GM18505 (cell line): Measurements from ENCODE around the gene RAB11B.

Source experiments
- ATAC-seq: cut with Tn5 transposase; IDR thresholded peaks from one replicate; pipeline ENCODE4 v1.9.1; 2021; ENCODE audit not compliant: unreplicated experiment
- POLR2A ChIP-seq: IDR thresholded peaks from 4 replicates; pipeline ENCODE4 v1.6.1; 2011; ENCODE audit warnings: borderline replicate concordance; ENCODE audit not compliant: insufficient read depth, insufficient read length; ENCODE audit errors: extremely low read depth

RAB11B gene

GRCh38 chr19:8386990-8387389 is 3.2 kb upstream of the RAB11B start:
- no peak for TF ChIP-seq POLR2A
- no peak for ATAC-seq

GRCh38 chr19:8387688-8388611 is 2.2 kb upstream of the RAB11B start:
- TF ChIP-seq POLR2A = no peak
- ATAC-seq = no peak

DNA sequence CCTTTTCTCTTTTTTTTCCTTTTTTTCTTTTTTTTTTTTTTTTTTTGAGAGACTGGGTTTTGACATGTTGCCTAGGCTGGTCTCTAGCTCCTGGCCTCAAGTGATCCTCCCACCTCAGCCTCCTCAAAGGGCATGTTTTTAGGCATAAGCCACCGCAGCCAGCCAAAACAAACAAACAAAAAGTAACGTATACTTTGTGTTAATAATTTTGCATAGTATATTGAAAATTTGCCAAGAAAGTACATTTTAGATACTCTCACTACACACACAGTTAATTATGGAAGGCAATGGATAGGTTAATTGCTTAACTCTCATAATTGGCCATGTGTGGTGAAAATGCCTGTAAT is 1.6 kb upstream of the RAB11B start:
- no peak for TF ChIP-seq POLR2A
- no peak for ATAC-seq

- TF ChIP-seq POLR2A = no peak
- peak; percentile 51 for ATAC-seq
These were observed 439 bp downstream of the RAB11B start for GRCh38 chr19:8390617-8390981.

DNA sequence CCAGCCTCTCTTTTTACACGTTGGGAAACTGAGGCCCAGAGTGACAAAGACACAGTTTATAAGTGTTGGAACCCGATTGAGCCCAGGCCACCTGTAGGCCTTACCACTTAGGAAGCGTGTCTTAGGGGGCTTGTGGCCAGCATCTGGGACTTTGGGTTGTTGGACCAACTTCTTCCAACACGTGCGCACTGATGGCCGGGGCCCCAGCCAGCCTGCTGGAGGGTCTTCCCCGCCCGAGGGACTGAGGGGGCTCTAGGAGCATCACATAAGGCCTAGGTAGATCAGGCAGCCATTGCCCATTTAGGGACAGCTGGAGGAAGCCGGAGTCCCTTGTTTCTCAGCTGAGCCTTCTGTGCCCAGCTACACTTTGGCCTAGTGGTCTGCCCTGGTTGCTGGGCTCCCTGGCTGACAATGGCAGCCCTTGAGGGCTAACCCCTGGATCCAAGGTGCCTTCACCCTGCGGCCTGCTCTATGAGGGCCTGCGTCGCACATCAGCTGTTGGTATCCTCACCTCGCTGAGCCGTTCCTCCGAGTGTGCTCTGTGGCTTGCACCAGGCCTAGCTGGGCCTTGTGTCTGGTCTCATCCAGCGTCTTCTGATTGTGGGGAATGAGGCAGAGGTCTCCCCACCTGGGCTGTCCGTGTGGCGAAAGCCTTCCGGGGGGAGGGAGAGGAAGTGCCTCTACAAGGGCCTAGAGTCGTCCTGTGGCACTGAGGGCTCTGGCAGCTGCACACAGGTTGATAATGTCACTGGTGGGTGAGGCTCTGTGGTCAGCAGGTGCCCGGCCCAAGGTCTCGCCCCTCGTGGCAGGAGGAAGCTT is 1.2 kb downstream of the RAB11B start:
- no peak for TF ChIP-seq POLR2A
- no peak for ATAC-seq

DNA sequence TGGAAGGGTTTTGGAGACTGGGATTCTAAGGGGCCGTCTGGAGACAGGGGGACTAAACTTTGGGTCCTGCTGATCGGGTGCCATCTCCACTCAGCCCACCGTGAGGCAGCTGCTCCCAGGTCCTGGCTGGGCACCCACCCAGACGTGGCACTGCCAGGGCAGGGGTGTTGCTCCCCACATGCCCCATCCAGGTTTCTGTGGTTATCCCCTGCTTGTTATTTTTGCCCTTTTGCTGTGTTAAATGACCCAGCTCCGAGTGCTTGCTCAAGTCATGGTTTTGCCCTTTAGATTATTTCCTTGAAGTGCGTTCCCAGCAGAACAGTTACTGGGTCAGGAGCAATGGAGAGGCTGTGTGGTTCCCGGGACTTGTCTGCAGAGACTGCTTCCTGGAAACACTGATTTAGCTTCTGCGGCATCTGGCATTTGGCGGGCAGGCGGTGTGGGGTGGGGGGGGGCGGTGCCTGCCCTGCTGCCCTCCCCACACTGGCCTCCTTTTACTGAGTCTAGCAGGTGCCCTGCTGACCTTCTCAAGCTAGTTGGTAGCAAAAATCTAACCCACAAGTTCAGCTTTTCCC is 1.9 kb downstream of the RAB11B start:
- TF ChIP-seq POLR2A = no peak
- ATAC-seq = no peak

DNA sequence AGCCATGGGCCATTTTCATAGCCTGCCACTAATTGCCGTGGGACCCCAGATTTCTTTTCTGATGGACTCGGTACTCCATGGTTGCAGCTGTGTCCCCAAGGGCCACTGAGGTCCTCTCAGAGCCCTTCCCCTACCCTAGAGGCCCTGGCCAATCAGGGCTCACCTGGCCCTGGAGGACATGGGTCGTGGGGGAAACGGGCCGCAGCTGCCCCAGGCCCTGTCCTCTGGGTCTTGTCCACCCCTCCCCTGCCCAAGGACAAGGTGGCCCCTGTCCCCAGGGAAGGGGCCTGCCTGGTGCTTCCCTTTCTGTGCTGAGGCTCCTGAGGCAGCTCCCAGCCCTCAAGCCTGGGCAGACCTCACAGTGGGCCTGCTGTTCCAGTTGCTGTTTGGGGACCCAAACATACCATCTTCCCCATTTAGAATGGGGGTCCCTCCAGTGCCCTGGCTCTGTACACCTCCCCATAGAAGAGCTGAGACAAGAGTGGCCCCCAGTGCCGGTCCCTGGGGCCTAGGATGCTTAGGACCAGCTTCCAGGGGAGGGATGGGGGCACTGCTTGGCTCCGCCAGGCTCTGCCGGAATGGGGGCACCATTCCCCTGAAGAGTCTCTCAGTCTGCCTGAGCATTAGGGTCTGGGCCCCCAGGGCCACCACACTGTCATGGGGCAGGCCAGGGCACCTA is 3.2 kb downstream of the RAB11B start:
- ATAC-seq = no peak
- TF ChIP-seq POLR2A = no peak

DNA sequence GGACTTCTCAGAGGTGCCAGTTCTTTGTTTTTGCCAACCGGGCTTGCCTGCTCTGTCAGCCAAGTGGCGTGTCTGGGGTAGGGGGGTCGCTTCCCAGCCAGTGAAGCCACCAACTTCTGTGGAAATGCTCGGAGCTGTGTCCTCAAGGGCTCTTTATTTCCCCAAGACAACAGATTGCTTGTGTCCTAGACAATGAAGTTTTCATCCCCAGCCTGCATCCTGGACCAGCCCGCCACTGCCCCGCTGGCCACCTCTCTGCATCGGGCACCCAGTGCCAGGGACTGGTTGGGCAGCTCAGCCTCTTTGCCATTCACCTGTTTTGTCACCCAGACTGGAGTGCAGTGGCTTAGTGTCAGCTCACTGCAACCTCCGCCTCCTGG is 3.7 kb downstream of the RAB11B start:
- ATAC-seq = no peak
- no peak for TF ChIP-seq POLR2A

DNA sequence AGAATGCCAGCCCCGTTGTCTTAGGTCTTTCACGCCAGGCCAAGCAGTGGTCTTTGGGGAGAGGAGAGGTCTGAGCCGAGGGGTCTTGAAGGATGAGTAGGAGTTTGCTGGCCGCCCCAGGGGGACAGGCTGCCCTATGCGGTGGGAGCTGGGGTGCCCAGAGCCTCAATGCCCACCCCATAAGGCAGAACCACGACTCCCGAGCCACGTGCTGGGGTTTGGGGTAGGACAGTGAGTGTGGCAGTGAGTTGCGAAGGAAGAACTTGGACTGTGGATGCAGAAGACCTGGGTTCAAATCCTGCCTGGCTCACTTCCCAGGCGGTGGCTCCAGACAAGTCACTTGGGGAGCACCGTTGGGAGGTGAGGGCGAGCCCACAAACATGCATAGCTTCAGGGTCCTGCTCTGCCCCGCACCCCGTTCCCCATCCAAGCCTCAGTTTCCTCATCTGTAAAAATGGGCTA is 5.5 kb downstream of the RAB11B start:
- ATAC-seq = no peak
- TF ChIP-seq POLR2A = no peak

DNA sequence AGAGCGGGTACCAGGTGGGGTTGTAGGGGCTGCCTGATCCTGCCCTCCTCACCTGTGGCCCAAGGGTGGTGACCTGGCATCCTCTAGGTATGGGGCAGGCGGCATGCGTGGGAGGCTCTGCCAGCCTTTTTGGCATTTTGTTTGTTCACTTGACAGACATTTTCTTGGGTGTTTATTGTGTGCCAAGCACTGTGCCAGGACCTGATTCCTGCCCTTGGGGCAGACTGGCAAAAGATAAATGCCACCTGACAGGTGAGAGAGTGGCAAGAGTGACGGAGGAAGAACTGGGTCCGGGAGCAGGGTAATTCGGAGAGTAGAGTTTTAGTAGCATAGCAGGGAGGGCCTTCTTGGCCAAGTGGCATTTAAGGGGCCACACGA is 6.0 kb downstream of the RAB11B start:
- no peak for ATAC-seq
- no peak for TF ChIP-seq POLR2A

- TF ChIP-seq POLR2A = no peak
- ATAC-seq = no peak
These were observed 6.5 kb downstream of the RAB11B start for GRCh38 chr19:8396563-8397203.

- no peak for ATAC-seq
- TF ChIP-seq POLR2A = no peak
These were observed 7.1 kb downstream of the RAB11B start for GRCh38 chr19:8397271-8397670.

GRCh38 chr19:8397746-8398310 is 7.7 kb downstream of the RAB11B start:
- ATAC-seq = no peak
- no peak for TF ChIP-seq POLR2A

DNA sequence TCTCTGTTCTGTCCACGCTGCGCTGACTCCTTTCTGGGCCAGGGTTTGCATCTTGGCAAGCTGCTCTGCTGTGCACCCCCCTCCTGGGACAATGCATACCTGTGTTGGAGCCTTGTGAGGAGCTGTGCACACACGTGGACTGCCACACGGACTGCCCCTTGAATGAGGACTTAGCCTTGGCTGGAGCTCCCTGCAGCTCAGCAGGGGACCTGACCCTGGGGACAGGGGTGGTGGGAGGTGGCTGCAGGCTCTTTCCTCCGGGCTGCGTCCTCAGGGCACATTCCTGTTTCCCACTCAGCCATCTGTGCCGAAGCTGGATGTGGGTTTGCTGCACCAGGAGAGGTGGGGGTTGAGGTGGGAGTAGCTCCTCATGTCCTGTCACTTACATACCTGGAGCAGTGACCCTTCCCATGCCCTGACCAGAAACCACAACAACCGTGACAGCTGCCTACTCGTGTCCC is 8.2 kb downstream of the RAB11B start:
- TF ChIP-seq POLR2A = no peak
- no peak for ATAC-seq
